Thymus (tissue), 14 donors: ENCODE measurements around the gene ATP8A1. TPM values are rescaled to one million over a fixed set of nuclear protein-coding genes. Genes with fewer than 3 reads are reported as not detected.
A peak's percentile ranks its signal among the peaks of the same experiment; 100 is the strongest.
"Not testable (repeated sequence)": the region's sequence is repeated elsewhere in the genome, so short reads cannot be mapped to it uniquely, and the experiment has no call there.

Source experiments
- DNase-seq, 9 donors: peaks; one replicate each; pipeline ENCODE4 v3.0.0-alpha.2; 2013; ENCODE audit warnings: low spot score in 9 of 9, low read depth in 6 of 9, missing footprints in 1 of 9
- H3K27ac ChIP-seq, 2 donors: one replicate each; pipeline ENCODE4 v1.5.1; 2013; ENCODE audit warnings: control low read depth in 1 of 2, low read depth in 1 of 2, low read length in 1 of 2, mild to moderate bottlenecking in 1 of 2, moderate library complexity in 1 of 2
- H3K27me3 ChIP-seq, 2 donors: one replicate each; pipeline ENCODE4 v1.5.1; 2013; ENCODE audit warnings: low read length in 1 of 2; ENCODE audit not compliant: control insufficient read depth in 2 of 2, insufficient read depth in 1 of 2
- H3K36me3 ChIP-seq, 2 donors: one replicate each; pipeline ENCODE4 v1.5.1; 2013; ENCODE audit warnings: low read length in 1 of 2, mild to moderate bottlenecking in 1 of 2, moderate library complexity in 1 of 2; ENCODE audit not compliant: control insufficient read depth in 2 of 2, insufficient read depth in 2 of 2
- H3K4me1 ChIP-seq, 2 donors: one replicate each; pipeline ENCODE4 v1.5.1; 2013; ENCODE audit warnings: low read length in 2 of 2; ENCODE audit not compliant: control insufficient read depth in 2 of 2, insufficient read depth in 2 of 2
- H3K4me3 ChIP-seq, 2 donors: one replicate each; pipeline ENCODE4 v1.5.1; 2013; ENCODE audit warnings: low read length in 2 of 2, control low read depth in 1 of 2, mild to moderate bottlenecking in 1 of 2
- H3K9me3 ChIP-seq, 2 donors: one replicate each; pipeline ENCODE4 v1.5.1; 2013; ENCODE audit warnings: low read length in 1 of 2, mild to moderate bottlenecking in 1 of 2; ENCODE audit not compliant: control insufficient read depth in 2 of 2, insufficient read depth in 1 of 2
- WGBS: extraction: QIAGEN DNeasy Blood & Tissue Kit; methylation state at CpG from one replicate; pipeline ENCODE4 v1.1.7; 2013; 5-methylcytosine and 5-hydroxymethylcytosine counted together
- long read RNA-seq, 10 donors: transcript quantifications; one replicate each; lab custom pipeline, GENCODE V29; 2026
- polyA plus RNA-seq: library from polyadenylated mRNA; stranded (reverse); fragments of 200-250 nt; gene quantifications from one replicate; pipeline ENCODE4 v1.2.3, GENCODE V29; 2013
- total RNA-seq: library from RNA; stranded (reverse); fragments of 120-200 nt; gene quantifications from one replicate; pipeline ENCODE4 v1.2.4, GENCODE V29; 2013
- donor health status: healthy.

Gene ATP8A1
- total RNA-seq (25.0 TPM), polyA plus RNA-seq (30.9 TPM)
- long read RNA-seq, donor 1: 0 reads
- long read RNA-seq, donor 2: 0 reads
- long read RNA-seq, donor 3, full-length matches to known transcripts: 2 of 2 reads
- long read RNA-seq, donor 3, partial matches to known transcripts: 0 of 2 reads
- long read RNA-seq, donor 3, other reads (novel, unspliced or antisense): 0 of 2 reads
- long read RNA-seq, donor 4: 0 reads
- long read RNA-seq, donor 5, full-length matches to known transcripts: 6 of 6 reads
- long read RNA-seq, donor 5, partial matches to known transcripts: 0 of 6 reads
- long read RNA-seq, donor 5, other reads (novel, unspliced or antisense): 0 of 6 reads
- long read RNA-seq, donor 6, full-length matches to known transcripts: 2 of 2 reads
- long read RNA-seq, donor 6, partial matches to known transcripts: 0 of 2 reads
- long read RNA-seq, donor 6, other reads (novel, unspliced or antisense): 0 of 2 reads
- long read RNA-seq, donor 7: 0 reads
- long read RNA-seq, donor 8, partial matches to known transcripts: 0 of 1 reads
- long read RNA-seq, donor 8, other reads (novel, unspliced or antisense): 0 of 1 reads
- long read RNA-seq, donor 9: 0 reads
- long read RNA-seq, donor 10: 0 reads

GRCh38 chr4:42656944-42657792 is at the start of gene ATP8A1:
Gene ATP8A1, minus strand, starts transcription at chr4:42657105. Its CDS starts 232 bp downstream, at chr4:42656873.
- Histone ChIP-seq H3K9me3 (no peaks in the 10 kb centered on the region), H3K27ac (peak within 1 kb of the TSS; percentile 88 to 97), H3K4me3 (peak within 1 kb of the TSS; percentile 89), H3K4me1 (peaks cover 15 to 22% of the 10 kb centered on the region in 2 donors), H3K27me3 (no peaks in the 10 kb centered on the region), H3K36me3 (no peaks in the 10 kb centered on the region)
- DNase-seq: peak; percentile 84 to 97 (median 92)
- under 1% methylated on average over 74 of the region's 74 CpGs for WGBS

GRCh38 chr4:42706086-42706485 is 49.2 kb upstream of the ATP8A1 start:
- H3K27me3 ChIP-seq: no peaks in the 10 kb centered on the region
- 85% methylated on average over 4 of the region's 4 CpGs for WGBS

GRCh38 chr4:42703813-42704212 is 46.9 kb upstream of the ATP8A1 start:
- 93% methylated on average over 5 of the region's 5 CpGs for WGBS
- no peak overlapping the region for H3K27ac ChIP-seq
- H3K27me3 ChIP-seq: no peaks in the 10 kb centered on the region
- DNase-seq: no peak
- H3K4me1 ChIP-seq: no peaks in the 10 kb centered on the region
- H3K4me3 ChIP-seq: no peak overlapping the region
- H3K36me3 ChIP-seq: no peaks in the 10 kb centered on the region
- H3K9me3 ChIP-seq: no peaks in the 10 kb centered on the region

More at GRCh38 chr4:42706086-42706485, 49.2 kb upstream of the ATP8A1 start:
- H3K4me1 ChIP-seq: no peaks in the 10 kb centered on the region
- DNase-seq: no peak
- H3K27ac ChIP-seq: no peak overlapping the region
- H3K9me3 ChIP-seq: no peaks in the 10 kb centered on the region
- H3K36me3 ChIP-seq: no peaks in the 10 kb centered on the region
- H3K4me3 ChIP-seq: no peak overlapping the region

GRCh38 chr4:42702895-42703294 is 46.0 kb upstream of the ATP8A1 start:
- no peak overlapping the region for H3K27ac ChIP-seq
- WGBS: 96% methylated on average over 3 of the region's 3 CpGs
- DNase-seq: no peak
- no peaks in the 10 kb centered on the region for H3K36me3 ChIP-seq
- H3K4me3 ChIP-seq: no peak overlapping the region
- no peaks in the 10 kb centered on the region for H3K9me3 ChIP-seq
- H3K27me3 ChIP-seq: no peaks in the 10 kb centered on the region
- no peaks in the 10 kb centered on the region for H3K4me1 ChIP-seq

GRCh38 chr4:42701780-42702179 is 44.9 kb upstream of the ATP8A1 start:
- H3K9me3 ChIP-seq, H3K27me3 ChIP-seq, H3K36me3 ChIP-seq, H3K27ac ChIP-seq, DNase-seq, H3K4me3 ChIP-seq, H3K4me1 ChIP-seq: not testable (repeated sequence)
- 97% methylated on average over 7 of the region's 7 CpGs for WGBS

GRCh38 chr4:42690537-42690936 is 33.6 kb upstream of the ATP8A1 start:
- no peaks in the 10 kb centered on the region for H3K4me1 ChIP-seq
- H3K36me3 ChIP-seq: no peaks in the 10 kb centered on the region
- WGBS: 70% methylated on average over 1 of the region's 1 CpG
- H3K9me3 ChIP-seq: no peaks in the 10 kb centered on the region
- DNase-seq: no peak
- H3K27me3 ChIP-seq: no peaks in the 10 kb centered on the region
- H3K4me3 ChIP-seq: no peak overlapping the region
- no peak overlapping the region for H3K27ac ChIP-seq

- DNase-seq: no peak
- H3K27ac ChIP-seq: no peak overlapping the region
- H3K4me1 ChIP-seq: no peaks in the 10 kb centered on the region
- no peaks in the 10 kb centered on the region for H3K36me3 ChIP-seq
- H3K9me3 ChIP-seq: no peaks in the 10 kb centered on the region
- no peaks in the 10 kb centered on the region for H3K27me3 ChIP-seq
- H3K4me3 ChIP-seq: no peak overlapping the region
Measured at GRCh38 chr4:42683393-42683792, 26.5 kb upstream of the ATP8A1 start.

GRCh38 chr4:42678512-42678911 is 21.6 kb upstream of the ATP8A1 start:
- no peaks in the 10 kb centered on the region for H3K27me3 ChIP-seq
- 81% methylated on average over 1 of the region's 1 CpG for WGBS

More at GRCh38 chr4:42678512-42678911, 21.6 kb upstream of the ATP8A1 start:
- H3K27ac ChIP-seq: no peak overlapping the region
- no peaks in the 10 kb centered on the region for H3K4me1 ChIP-seq
- peak in 1 of 9 donors; percentile 33 for DNase-seq
- H3K36me3 ChIP-seq: no peaks in the 10 kb centered on the region
- no peak overlapping the region for H3K4me3 ChIP-seq
- no peaks in the 10 kb centered on the region for H3K9me3 ChIP-seq
